HepG2 (cell line): Measurements from ENCODE around the gene CARTPT.

Experiments used
- CEBPB ChIP-seq: IDR thresholded peaks from 2 replicates; pipeline ENCODE4 v1.6.1; 2011; ENCODE audit warnings: low read depth, low read length, improper control_type of control experiment, borderline replicate concordance
- CHD4 ChIP-seq: fragments of 200-600 bp; sonication (generic); IDR thresholded peaks from 2 replicates; pipeline ENCODE4 v1.7.0; 2017; ENCODE audit warnings: mild to moderate bottlenecking, low read length, borderline replicate concordance
- EZH2 ChIP-seq: conservative IDR thresholded peaks from 2 replicates; pipeline ENCODE4 v1.6.1; 2012; ENCODE audit warnings: mild to moderate bottlenecking, low read depth, low read length, moderate library complexity
- POLR2A ChIP-seq, 2 experiments: IDR thresholded peaks; 2 replicates each; pipeline ENCODE4 v1.6.1; 2011; ENCODE audit warnings: low read depth in 2 of 2, low read length in 2 of 2, mild to moderate bottlenecking in 1 of 2, moderate library complexity in 1 of 2; ENCODE audit not compliant: insufficient read depth in 1 of 2
- SRSF1 ChIP-seq: fragments of 200-400 bp; formaldehyde crosslinking; optimal IDR thresholded peaks from 2 replicates; pipeline ENCODE3; 2017; ENCODE audit warnings: mild to moderate bottlenecking, low read depth, low read length, moderate library complexity
- TGIF2 ChIP-seq: IDR thresholded peaks from 2 replicates; pipeline ENCODE4 v1.6.1; 2016; ENCODE audit warnings: control low read depth, missing compliant biosample characterization
- ZFX ChIP-seq: sonication (generic); formaldehyde crosslinking; IDR thresholded peaks from 2 replicates; pipeline ENCODE4 v1.4.0; 2020; ENCODE audit warnings: mild to moderate bottlenecking, low read depth, missing genetic modification reagents, moderate library complexity
- ZNF232 ChIP-seq: sonication (generic); formaldehyde crosslinking; IDR thresholded peaks from 2 replicates; pipeline ENCODE4 v1.4.0; 2020; ENCODE audit warnings: missing genetic modification reagents, borderline replicate concordance
- TF ChIP-seq, protein P1 (sequence below): sonication (generic); formaldehyde crosslinking; IDR thresholded peaks from 2 replicates; pipeline ENCODE4 v1.4.0; 2020; ENCODE audit warnings: mild to moderate bottlenecking, missing genetic modification reagents, borderline replicate concordance
- TF ChIP-seq, protein P2 (sequence below): sonication (generic); formaldehyde crosslinking; IDR thresholded peaks from 2 replicates; pipeline ENCODE4 v1.4.0; 2020; ENCODE audit warnings: mild to moderate bottlenecking, missing genetic modification reagents
- TF ChIP-seq, protein P3 (sequence below): sonication (generic); formaldehyde crosslinking; IDR thresholded peaks from 2 replicates; pipeline ENCODE4 v1.5.0; 2020; ENCODE audit warnings: mild to moderate bottlenecking, missing genetic modification reagents, moderate library complexity
- TF ChIP-seq, protein P4 (sequence below): IDR thresholded peaks from 2 replicates; pipeline ENCODE4 v1.6.1; 2012; ENCODE audit warnings: inconsistent platforms

DNA sequence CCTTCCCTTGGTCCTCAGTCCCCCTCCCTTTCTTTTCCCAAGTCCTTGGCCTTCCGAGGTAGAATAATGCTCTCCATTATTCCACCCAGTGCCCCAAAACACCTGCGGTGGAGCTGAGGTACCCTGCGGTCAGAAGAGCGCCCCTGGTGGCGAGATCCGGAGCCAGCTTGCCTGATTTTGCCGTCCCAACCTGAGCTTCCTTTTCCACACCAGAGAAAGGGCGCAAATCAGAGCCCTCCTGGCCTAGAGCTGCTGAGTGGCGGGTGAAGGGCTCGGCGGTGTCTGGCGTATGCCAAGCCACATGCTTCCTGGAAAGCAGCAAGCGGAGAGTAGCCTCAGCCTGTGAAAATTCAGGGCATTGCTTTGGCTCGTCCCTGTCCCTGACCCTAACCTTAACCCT, 21.1 kb upstream of the CARTPT start:
- TF ChIP-seq CHD4: no peak
- TF ChIP-seq, protein P1, sequence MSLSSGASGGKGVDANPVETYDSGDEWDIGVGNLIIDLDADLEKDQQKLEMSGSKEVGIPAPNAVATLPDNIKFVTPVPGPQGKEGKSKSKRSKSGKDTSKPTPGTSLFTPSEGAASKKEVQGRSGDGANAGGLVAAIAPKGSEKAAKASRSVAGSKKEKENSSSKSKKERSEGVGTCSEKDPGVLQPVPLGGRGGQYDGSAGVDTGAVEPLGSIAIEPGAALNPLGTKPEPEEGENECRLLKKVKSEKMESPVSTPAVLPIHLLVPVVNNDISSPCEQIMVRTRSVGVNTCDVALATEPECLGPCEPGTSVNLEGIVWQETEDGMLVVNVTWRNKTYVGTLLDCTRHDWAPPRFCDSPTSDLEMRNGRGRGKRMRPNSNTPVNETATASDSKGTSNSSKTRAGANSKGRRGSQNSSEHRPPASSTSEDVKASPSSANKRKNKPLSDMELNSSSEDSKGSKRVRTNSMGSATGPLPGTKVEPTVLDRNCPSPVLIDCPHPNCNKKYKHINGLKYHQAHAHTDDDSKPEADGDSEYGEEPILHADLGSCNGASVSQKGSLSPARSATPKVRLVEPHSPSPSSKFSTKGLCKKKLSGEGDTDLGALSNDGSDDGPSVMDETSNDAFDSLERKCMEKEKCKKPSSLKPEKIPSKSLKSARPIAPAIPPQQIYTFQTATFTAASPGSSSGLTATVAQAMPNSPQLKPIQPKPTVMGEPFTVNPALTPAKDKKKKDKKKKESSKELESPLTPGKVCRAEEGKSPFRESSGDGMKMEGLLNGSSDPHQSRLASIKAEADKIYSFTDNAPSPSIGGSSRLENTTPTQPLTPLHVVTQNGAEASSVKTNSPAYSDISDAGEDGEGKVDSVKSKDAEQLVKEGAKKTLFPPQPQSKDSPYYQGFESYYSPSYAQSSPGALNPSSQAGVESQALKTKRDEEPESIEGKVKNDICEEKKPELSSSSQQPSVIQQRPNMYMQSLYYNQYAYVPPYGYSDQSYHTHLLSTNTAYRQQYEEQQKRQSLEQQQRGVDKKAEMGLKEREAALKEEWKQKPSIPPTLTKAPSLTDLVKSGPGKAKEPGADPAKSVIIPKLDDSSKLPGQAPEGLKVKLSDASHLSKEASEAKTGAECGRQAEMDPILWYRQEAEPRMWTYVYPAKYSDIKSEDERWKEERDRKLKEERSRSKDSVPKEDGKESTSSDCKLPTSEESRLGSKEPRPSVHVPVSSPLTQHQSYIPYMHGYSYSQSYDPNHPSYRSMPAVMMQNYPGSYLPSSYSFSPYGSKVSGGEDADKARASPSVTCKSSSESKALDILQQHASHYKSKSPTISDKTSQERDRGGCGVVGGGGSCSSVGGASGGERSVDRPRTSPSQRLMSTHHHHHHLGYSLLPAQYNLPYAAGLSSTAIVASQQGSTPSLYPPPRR (CRISPR knock-in tag): no peak
- TF ChIP-seq EZH2: no peak
- no peak for TF ChIP-seq CEBPB
- no peak for TF ChIP-seq ZNF232 (CRISPR knock-in tag)
- no peak for TF ChIP-seq ZFX (CRISPR knock-in tag)
- TF ChIP-seq SRSF1: no peak
- TF ChIP-seq, protein P2, sequence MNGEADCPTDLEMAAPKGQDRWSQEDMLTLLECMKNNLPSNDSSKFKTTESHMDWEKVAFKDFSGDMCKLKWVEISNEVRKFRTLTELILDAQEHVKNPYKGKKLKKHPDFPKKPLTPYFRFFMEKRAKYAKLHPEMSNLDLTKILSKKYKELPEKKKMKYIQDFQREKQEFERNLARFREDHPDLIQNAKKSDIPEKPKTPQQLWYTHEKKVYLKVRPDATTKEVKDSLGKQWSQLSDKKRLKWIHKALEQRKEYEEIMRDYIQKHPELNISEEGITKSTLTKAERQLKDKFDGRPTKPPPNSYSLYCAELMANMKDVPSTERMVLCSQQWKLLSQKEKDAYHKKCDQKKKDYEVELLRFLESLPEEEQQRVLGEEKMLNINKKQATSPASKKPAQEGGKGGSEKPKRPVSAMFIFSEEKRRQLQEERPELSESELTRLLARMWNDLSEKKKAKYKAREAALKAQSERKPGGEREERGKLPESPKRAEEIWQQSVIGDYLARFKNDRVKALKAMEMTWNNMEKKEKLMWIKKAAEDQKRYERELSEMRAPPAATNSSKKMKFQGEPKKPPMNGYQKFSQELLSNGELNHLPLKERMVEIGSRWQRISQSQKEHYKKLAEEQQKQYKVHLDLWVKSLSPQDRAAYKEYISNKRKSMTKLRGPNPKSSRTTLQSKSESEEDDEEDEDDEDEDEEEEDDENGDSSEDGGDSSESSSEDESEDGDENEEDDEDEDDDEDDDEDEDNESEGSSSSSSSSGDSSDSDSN (CRISPR knock-in tag): no peak
- TF ChIP-seq POLR2A (IDR thresholded peaks at IDR 0.05; ENCODE audit: insufficient read depth in 1 of 2, low read depth in 2 of 2, low read length in 2 of 2): no peak
- TF ChIP-seq, protein P3, sequence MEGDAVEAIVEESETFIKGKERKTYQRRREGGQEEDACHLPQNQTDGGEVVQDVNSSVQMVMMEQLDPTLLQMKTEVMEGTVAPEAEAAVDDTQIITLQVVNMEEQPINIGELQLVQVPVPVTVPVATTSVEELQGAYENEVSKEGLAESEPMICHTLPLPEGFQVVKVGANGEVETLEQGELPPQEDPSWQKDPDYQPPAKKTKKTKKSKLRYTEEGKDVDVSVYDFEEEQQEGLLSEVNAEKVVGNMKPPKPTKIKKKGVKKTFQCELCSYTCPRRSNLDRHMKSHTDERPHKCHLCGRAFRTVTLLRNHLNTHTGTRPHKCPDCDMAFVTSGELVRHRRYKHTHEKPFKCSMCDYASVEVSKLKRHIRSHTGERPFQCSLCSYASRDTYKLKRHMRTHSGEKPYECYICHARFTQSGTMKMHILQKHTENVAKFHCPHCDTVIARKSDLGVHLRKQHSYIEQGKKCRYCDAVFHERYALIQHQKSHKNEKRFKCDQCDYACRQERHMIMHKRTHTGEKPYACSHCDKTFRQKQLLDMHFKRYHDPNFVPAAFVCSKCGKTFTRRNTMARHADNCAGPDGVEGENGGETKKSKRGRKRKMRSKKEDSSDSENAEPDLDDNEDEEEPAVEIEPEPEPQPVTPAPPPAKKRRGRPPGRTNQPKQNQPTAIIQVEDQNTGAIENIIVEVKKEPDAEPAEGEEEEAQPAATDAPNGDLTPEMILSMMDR (CRISPR knock-in tag): peak; percentile 61
- TF ChIP-seq TGIF2 (CRISPR knock-in tag): no peak
- TF ChIP-seq, protein P4, sequence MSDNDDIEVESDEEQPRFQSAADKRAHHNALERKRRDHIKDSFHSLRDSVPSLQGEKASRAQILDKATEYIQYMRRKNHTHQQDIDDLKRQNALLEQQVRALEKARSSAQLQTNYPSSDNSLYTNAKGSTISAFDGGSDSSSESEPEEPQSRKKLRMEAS: no peak
